Stimulated activated CD4-positive, alpha-beta T cell treated with anti-CD3 and anti-CD28 coated beads, TNF-alpha, amount 100 ng/mL, for 1 hour (primary cell): ENCODE data around the gene NKX6-1.

Source experiments
- DNase-seq, 3 donors: peaks; one replicate each; pipeline ENCODE4 v3.0.0-alpha.2; 2020; ENCODE audit warnings: low read depth in 3 of 3, low spot score in 1 of 3

Gene NKX6-1

GRCh38 chr4:84479663-84480062, 19.4 kb downstream of the NKX6-1 start:
- DNase-seq = no peak

- DNase-seq = no peak
Observed at GRCh38 chr4:84477738-84478137, 21.4 kb downstream of the NKX6-1 start.

- DNase-seq = no peak
Observed at GRCh38 chr4:84474107-84474506, 25.0 kb downstream of the NKX6-1 start.

GRCh38 chr4:84472154-84472553, 26.9 kb downstream of the NKX6-1 start:
- DNase-seq = no peak

DNA sequence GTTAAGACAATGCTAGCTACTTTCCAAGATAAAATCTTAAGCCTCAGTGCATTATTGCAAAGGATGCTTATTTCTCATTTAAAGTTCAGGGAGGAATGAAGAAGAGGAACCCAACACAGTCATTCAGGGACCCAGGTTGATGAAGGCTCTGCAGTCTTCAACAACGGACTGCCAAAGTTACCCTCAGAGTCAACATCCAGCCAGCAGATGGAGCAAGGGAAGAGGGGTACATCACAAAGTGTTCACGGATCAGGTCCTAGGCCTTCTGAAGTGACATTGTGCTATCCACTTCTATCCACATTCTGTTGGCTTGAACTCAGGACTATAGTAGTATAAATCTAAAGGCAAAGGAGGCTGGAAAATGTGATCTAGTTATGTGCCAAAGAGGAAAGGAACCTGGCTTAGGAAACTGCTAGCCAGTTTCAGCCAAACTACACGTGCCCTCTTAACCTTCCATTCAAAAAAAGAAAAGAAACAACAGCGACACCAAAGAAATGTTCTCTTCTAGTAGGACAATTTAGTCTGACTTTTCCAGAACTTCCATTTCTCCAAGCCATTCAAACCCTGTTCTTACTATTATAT, 28.8 kb downstream of the NKX6-1 start:
- no peak for DNase-seq

- no peak for DNase-seq
Observed at GRCh38 chr4:84467601-84468000, 31.5 kb downstream of the NKX6-1 start.

- no peak for DNase-seq
Observed at GRCh38 chr4:84459783-84460182, 39.3 kb downstream of the NKX6-1 start.

DNA sequence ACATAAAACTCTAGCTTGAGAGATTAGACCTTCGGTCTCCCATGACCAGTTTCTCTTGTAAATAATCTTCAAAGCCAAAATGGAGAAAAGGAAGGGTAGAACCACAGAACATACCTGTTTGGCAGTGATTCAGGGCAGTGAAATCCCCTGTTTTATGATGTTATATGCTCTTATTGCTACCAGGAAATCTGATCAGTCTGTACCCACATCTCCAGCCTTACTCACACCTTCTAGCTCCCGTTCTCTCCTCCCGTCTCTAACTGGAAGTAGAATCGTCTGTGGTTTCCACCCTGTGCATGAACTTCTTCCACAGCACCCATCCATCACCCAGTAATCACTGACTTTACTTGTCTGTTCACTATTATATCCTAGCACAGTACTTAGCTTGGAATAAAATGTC, 42.9 kb downstream of the NKX6-1 start:
- no peak for DNase-seq

GRCh38 chr4:84455697-84456096, 43.4 kb downstream of the NKX6-1 start:
- no peak for DNase-seq

- no peak for DNase-seq
Observed at GRCh38 chr4:84451546-84451945, 47.5 kb downstream of the NKX6-1 start.

DNA sequence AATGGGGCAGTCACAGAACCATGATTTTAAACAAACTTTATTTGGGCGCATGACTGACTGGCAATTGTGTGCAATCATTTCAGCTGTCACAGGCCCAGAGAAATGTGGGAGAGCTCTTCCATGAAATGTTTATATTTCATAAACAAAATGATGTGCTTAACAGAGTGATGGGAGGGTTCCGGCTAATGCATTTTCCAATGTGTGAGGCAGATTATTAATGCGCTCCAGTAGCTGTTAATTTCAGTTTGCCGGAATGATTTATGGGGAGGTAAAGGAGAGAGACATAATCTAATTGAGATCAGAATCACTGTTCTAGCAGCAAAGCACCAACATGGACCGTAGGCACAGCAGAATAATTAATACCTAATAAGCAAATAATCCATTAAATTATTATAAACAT, 55.6 kb downstream of the NKX6-1 start:
- DNase-seq = no peak

DNA sequence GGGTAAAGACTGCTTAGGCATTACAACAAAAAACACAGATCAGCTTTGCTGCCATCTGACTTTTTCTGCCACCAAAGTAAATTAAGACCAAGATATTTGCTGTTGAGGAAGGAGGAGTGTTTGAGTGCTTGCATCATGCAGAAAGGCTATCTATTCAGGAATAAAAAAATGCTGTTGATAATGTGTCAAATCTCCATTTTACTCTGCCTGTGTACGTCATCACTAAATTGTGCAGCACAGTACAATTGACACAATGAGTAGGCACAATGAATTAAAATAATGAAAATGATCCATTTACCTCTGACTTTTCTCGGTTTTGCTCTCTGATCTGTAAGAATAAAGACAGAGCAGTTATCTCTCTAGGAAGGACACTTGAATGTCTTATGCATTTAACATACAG, 56.3 kb downstream of the NKX6-1 start:
- DNase-seq = no peak
